ENCODE measurements around the gene MALAT1.

Gene MALAT1

GRCh38 chr11:65545853-65546216 is 47.0 kb downstream of the MALAT1 start:
- ATAC-seq (no peak), DNase-seq (no peak)
- H3K4me3 Mint-ChIP-seq: peak overlapping the region; percentile 61
- peaks cover 6% of the 10 kb centered on the region for H3K36me3 Mint-ChIP-seq (ENCODE audit: low read depth)
- peak overlapping the region; percentile 46 for H3K27ac Mint-ChIP-seq
- H3K9me3 Mint-ChIP-seq: no peaks in the 10 kb centered on the region
- H3K4me1 Mint-ChIP-seq: peaks cover 48% of the 10 kb centered on the region
- no peaks in the 10 kb centered on the region for H3K27me3 Mint-ChIP-seq

- peak; percentile 99 for DNase-seq
- Mint-ChIP-seq H3K36me3 (ENCODE audit: low read depth) (peaks cover 6% of the 10 kb centered on the region), H3K27me3 (no peaks in the 10 kb centered on the region), H3K4me1 (peaks cover 45% of the 10 kb centered on the region), H3K4me3 (peak overlapping the region; percentile 61), H3K27ac (peak overlapping the region; percentile 60), H3K9me3 (no peaks in the 10 kb centered on the region)
- ATAC-seq: peak; percentile 79
Observed at GRCh38 chr11:65546217-65546958, 47.5 kb downstream of the MALAT1 start.

- peaks cover 6% of the 10 kb centered on the region for H3K36me3 Mint-ChIP-seq (ENCODE audit: low read depth)
- no peaks in the 10 kb centered on the region for H3K27me3 Mint-ChIP-seq
- no peak for DNase-seq
- H3K4me1 Mint-ChIP-seq: peaks cover 49% of the 10 kb centered on the region
- H3K27ac Mint-ChIP-seq: no peak overlapping the region
- ATAC-seq: no peak
- H3K4me3 Mint-ChIP-seq: no peak overlapping the region
- H3K9me3 Mint-ChIP-seq: no peaks in the 10 kb centered on the region
Observed at GRCh38 chr11:65547446-65548125, 48.7 kb downstream of the MALAT1 start.

- DNase-seq (no peak), ATAC-seq (no peak)
- Mint-ChIP-seq H3K4me3 (no peak overlapping the region), H3K4me1 (peaks cover 56% of the 10 kb centered on the region), H3K36me3 (ENCODE audit: low read depth) (peaks cover 4% of the 10 kb centered on the region), H3K27ac (peak overlapping the region; percentile 15), H3K9me3 (no peaks in the 10 kb centered on the region), H3K27me3 (no peaks in the 10 kb centered on the region)
Observed at GRCh38 chr11:65548395-65548794, 49.5 kb downstream of the MALAT1 start.

GRCh38 chr11:65549096-65549495 is 50.3 kb downstream of the MALAT1 start:
- Mint-ChIP-seq H3K4me1 (peaks cover 57% of the 10 kb centered on the region), H3K27ac (no peak overlapping the region), H3K4me3 (no peak overlapping the region), H3K27me3 (no peaks in the 10 kb centered on the region), H3K36me3 (ENCODE audit: low read depth) (peaks cover 4% of the 10 kb centered on the region), H3K9me3 (no peaks in the 10 kb centered on the region)
- ATAC-seq (no peak), DNase-seq (no peak)

GRCh38 chr11:65551572-65552387 is 52.9 kb downstream of the MALAT1 start:
- DNase-seq (peak; percentile 73), ATAC-seq (peak; percentile 48)
- H3K27ac Mint-ChIP-seq: peak overlapping the region; percentile 13
- peaks cover 66% of the 10 kb centered on the region for H3K4me1 Mint-ChIP-seq
- H3K4me3 Mint-ChIP-seq: no peak overlapping the region
- H3K36me3 Mint-ChIP-seq (ENCODE audit: low read depth): peaks cover 4% of the 10 kb centered on the region
- no peaks in the 10 kb centered on the region for H3K27me3 Mint-ChIP-seq
- no peaks in the 10 kb centered on the region for H3K9me3 Mint-ChIP-seq

- DNase-seq: no peak
- Mint-ChIP-seq H3K36me3 (ENCODE audit: low read depth) (peaks cover 4% of the 10 kb centered on the region), H3K4me3 (no peak overlapping the region), H3K9me3 (no peaks in the 10 kb centered on the region), H3K27ac (peak overlapping the region; percentile 33), H3K27me3 (no peaks in the 10 kb centered on the region), H3K4me1 (peaks cover 66% of the 10 kb centered on the region)
- peak; percentile 1 for ATAC-seq
Observed at GRCh38 chr11:65552388-65552951, 53.6 kb downstream of the MALAT1 start.

- Mint-ChIP-seq H3K4me3 (no peak overlapping the region), H3K27ac (no peak overlapping the region), H3K4me1 (peaks cover 60% of the 10 kb centered on the region), H3K9me3 (no peaks in the 10 kb centered on the region), H3K27me3 (no peaks in the 10 kb centered on the region), H3K36me3 (ENCODE audit: low read depth) (peaks cover 4% of the 10 kb centered on the region)
- DNase-seq: peak; percentile 68
- peak; percentile 25 for ATAC-seq
Observed at GRCh38 chr11:65553301-65554001, 54.6 kb downstream of the MALAT1 start.

GRCh38 chr11:65554057-65554818 is 55.4 kb downstream of the MALAT1 start:
- Mint-ChIP-seq H3K9me3 (no peaks in the 10 kb centered on the region), H3K4me1 (peaks cover 59% of the 10 kb centered on the region), H3K4me3 (peak overlapping the region; percentile 53), H3K27me3 (no peaks in the 10 kb centered on the region), H3K27ac (peak overlapping the region; percentile 59), H3K36me3 (ENCODE audit: low read depth) (peaks cover 4% of the 10 kb centered on the region)
- DNase-seq: no peak
- no peak for ATAC-seq

GRCh38 chr11:65554842-65555430 is 56.1 kb downstream of the MALAT1 start:
- Mint-ChIP-seq H3K27me3 (no peaks in the 10 kb centered on the region), H3K36me3 (ENCODE audit: low read depth) (peaks cover under 1% of the 10 kb centered on the region)

GRCh38 chr11:65555693-65556231 is 56.9 kb downstream of the MALAT1 start:
- DNase-seq: no peak
- H3K27me3 Mint-ChIP-seq: no peaks in the 10 kb centered on the region
- H3K4me1 Mint-ChIP-seq: peaks cover 73% of the 10 kb centered on the region
- peak overlapping the region; percentile 59 for H3K27ac Mint-ChIP-seq
- H3K36me3 Mint-ChIP-seq (ENCODE audit: low read depth): no peaks in the 10 kb centered on the region
- H3K4me3 Mint-ChIP-seq: peak overlapping the region; percentile 78
- ATAC-seq: peak; percentile 9
- H3K9me3 Mint-ChIP-seq: no peaks in the 10 kb centered on the region

More at GRCh38 chr11:65554842-65555430, 56.1 kb downstream of the MALAT1 start:
- DNase-seq (no peak), ATAC-seq (no peak)
- Mint-ChIP-seq H3K9me3 (no peaks in the 10 kb centered on the region), H3K4me3 (peak overlapping the region; percentile 9), H3K4me1 (peaks cover 65% of the 10 kb centered on the region), H3K27ac (peak overlapping the region; percentile 59)

Measured in activated naive CD8-positive, alpha-beta T cell treated with anti-CD3 and anti-CD28 coated beads, Interleukin-2, amount 50 U/mL, for 24 hours (primary cell).